Coronary artery (tissue), 2 donors: ENCODE results near the gene SPG7.

Experiments
- DNase-seq: peaks from one replicate; pipeline ENCODE4 v3.0.0-alpha.2; 2017; ENCODE audit warnings: low spot score
- H3K27ac ChIP-seq, 2 donors: fragments of 200-600 bp; sonication (generic); one replicate each; pipeline ENCODE4 v1.5.1; 2016 to 2019
- H3K4me3 ChIP-seq: fragments of 200-600 bp; sonication (generic); 2 replicates; pipeline ENCODE4 v1.5.1; 2016; ENCODE audit warnings: mild to moderate bottlenecking, moderate library complexity
- CTCF ChIP-seq: fragments of 200-600 bp; sonication (generic); IDR thresholded peaks from one replicate; pipeline ENCODE4 v1.5.1; 2019; ENCODE audit warnings: antibody characterized with exemption

SPG7 gene

DNA sequence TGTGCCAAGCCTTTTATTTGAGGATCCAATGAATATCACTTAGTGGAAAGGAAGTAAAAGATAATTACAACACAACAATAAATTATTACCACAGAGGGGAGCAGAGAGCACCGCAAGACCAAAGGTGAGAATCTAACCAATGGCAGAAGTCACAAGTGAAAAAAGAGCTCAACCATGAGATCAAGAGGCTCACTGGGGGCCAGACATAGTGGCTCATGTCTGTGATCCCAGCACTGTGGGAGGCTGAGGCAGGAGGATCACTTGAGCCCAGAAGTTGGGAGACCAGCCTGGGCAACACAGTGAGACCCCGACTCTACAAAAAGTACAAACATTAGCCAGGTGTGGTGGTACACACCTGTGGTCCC lies 35.5 kb upstream of the SPG7 start:
- H3K27ac ChIP-seq, result no peak overlapping the region
- no peak for TF ChIP-seq CTCF

GRCh38 chr16:89473136-89473712 lies 35.0 kb upstream of the SPG7 start:
- Histone ChIP-seq H3K4me3 (no peak overlapping the region), H3K27ac (no peak overlapping the region)
- no peak for TF ChIP-seq CTCF

More for the DNA sequence above, 35.5 kb upstream of the SPG7 start:
- H3K4me3 ChIP-seq, result no peak overlapping the region
- DNase-seq, result no peak

GRCh38 chr16:89473791-89474414 lies 34.3 kb upstream of the SPG7 start:
- no peak for TF ChIP-seq CTCF
- Histone ChIP-seq H3K27ac (no peak overlapping the region), H3K4me3 (no peak overlapping the region)
- DNase-seq, result no peak

More at GRCh38 chr16:89473136-89473712, 35.0 kb upstream of the SPG7 start:
- DNase-seq, result no peak

DNA sequence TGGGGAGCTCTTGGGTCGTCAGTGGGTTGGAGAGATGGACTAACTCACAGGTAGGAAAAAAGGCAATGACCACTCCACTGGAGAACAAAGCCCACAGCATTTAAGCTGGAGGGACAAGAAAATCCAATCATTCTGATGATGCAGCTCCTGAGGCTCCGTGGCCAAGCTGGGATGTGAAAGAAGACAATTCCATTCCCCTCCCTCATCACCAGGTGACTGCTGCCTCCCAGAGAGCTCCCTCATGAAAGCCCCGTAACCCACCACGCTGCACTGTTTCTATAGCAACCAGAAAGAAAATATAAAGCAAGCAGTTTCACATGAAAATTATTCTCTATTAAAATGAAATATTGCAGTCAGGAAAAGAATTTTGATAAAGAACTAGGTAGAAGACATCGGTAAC lies 33.1 kb upstream of the SPG7 start:
- TF ChIP-seq CTCF, result no peak
- no peak overlapping the region for H3K27ac ChIP-seq
- no peak for DNase-seq
- H3K4me3 ChIP-seq, result no peak overlapping the region

- no peak for TF ChIP-seq CTCF
- DNase-seq, result no peak
- H3K27ac ChIP-seq, result no peak overlapping the region
- no peak overlapping the region for H3K4me3 ChIP-seq
Measured at GRCh38 chr16:89476379-89476778, 31.8 kb upstream of the SPG7 start.

- no peak for TF ChIP-seq CTCF
- DNase-seq, result no peak
- H3K27ac ChIP-seq, result no peak overlapping the region
- H3K4me3 ChIP-seq, result no peak overlapping the region
Measured at GRCh38 chr16:89476811-89477261, 31.4 kb upstream of the SPG7 start.

GRCh38 chr16:89478576-89479221 lies 29.5 kb upstream of the SPG7 start:
- no peak for TF ChIP-seq CTCF
- H3K4me3 ChIP-seq, result no peak overlapping the region
- no peak for DNase-seq
- H3K27ac ChIP-seq, result no peak overlapping the region
